HEK293 (cell line): ENCODE measurements around the gene TUG1.

Source experiments
- CTCF ChIA-PET: fragments of 350-600 bp; formaldehyde crosslinking; extraction: SDS; loops from one replicate; lab custom pipeline; 2021; ENCODE audit warnings: antibody characterized with exemption; lab: Yijun Ruan, JAX
- POLR2A ChIA-PET: fragments of 300-600 bp; formaldehyde crosslinking; extraction: SDS; loops from one replicate; lab custom pipeline; 2020; ENCODE audit warnings: antibody characterized with exemption, inconsistent platforms; lab: Yijun Ruan, JAX
- H3K27ac ChIP-seq: fragments of 200-500 bp; sonication (Bioruptor generic); 2 replicates; pipeline ENCODE4 v1.5.1; 2014; ENCODE audit warnings: low read depth, low read length, control low read depth, inconsistent platforms; ENCODE audit errors: extremely low read depth
- H3K36me3 ChIP-seq, 2 experiments: fragments of 200-500 bp in 1 of 2; sonication (Bioruptor generic) in 1 of 2; 1 replicate in 1 of 2; 2 replicates in 1 of 2; pipeline ENCODE4 v1.5.1; 2014 to 2017; ENCODE audit warnings: inconsistent platforms in 2 of 2, low read length in 2 of 2; ENCODE audit not compliant: control insufficient read depth in 2 of 2, insufficient read depth in 1 of 2
- H3K4me1 ChIP-seq: fragments of 200-500 bp; sonication (Bioruptor generic); 2 replicates; pipeline ENCODE4 v1.5.1; 2014; ENCODE audit warnings: mild to moderate bottlenecking, low read length, inconsistent platforms; ENCODE audit not compliant: control insufficient read depth, insufficient read depth
- H3K4me3 ChIP-seq: 2 replicates; pipeline ENCODE4 v1.5.1; 2011; ENCODE audit warnings: low read depth, mild to moderate bottlenecking, control low read depth, low read length, moderate library complexity
- H3K9me3 ChIP-seq: fragments of 200-500 bp; sonication (Bioruptor generic); 2 replicates; pipeline ENCODE4 v1.5.1; 2014; ENCODE audit warnings: low read depth, low read length, inconsistent platforms; ENCODE audit not compliant: control insufficient read depth, insufficient read depth
- SETDB1 ChIP-seq: IDR thresholded peaks from one replicate; pipeline ENCODE4 v1.6.1; 2017; ENCODE audit warnings: mild to moderate bottlenecking, low read length, moderate library complexity, mixed read lengths; ENCODE audit not compliant: insufficient read length
- ZBTB20 ChIP-seq: fragments of 450-650 bp; formaldehyde crosslinking; IDR thresholded peaks from 2 replicates; pipeline ENCODE4 v1.5.1; 2016; ENCODE audit warnings: missing biosample characterization, missing genetic modification characterization
- ZFP37 ChIP-seq: fragments of 450-650 bp; formaldehyde crosslinking; IDR thresholded peaks from 2 replicates; pipeline ENCODE4 v1.5.1; 2016; ENCODE audit warnings: missing biosample characterization, missing genetic modification characterization
- ZIC2 ChIP-seq: fragments of 450-650 bp; formaldehyde crosslinking; IDR thresholded peaks from 2 replicates; pipeline ENCODE4 v1.5.1; 2016; ENCODE audit warnings: missing biosample characterization, missing genetic modification characterization
- ZNF16 ChIP-seq: fragments of 450-650 bp; formaldehyde crosslinking; IDR thresholded peaks from 2 replicates; pipeline ENCODE4 v1.5.1; 2016; ENCODE audit warnings: low read depth, missing biosample characterization, missing genetic modification characterization
- ZNF221 ChIP-seq: fragments of 450-650 bp; formaldehyde crosslinking; IDR thresholded peaks from 2 replicates; pipeline ENCODE4 v1.5.1; 2017; ENCODE audit warnings: missing biosample characterization, missing genetic modification characterization, borderline replicate concordance
- ZNF366 ChIP-seq: fragments of 450-650 bp; formaldehyde crosslinking; conservative IDR thresholded peaks from 2 replicates; pipeline ENCODE4 v1.5.1; 2016; ENCODE audit warnings: missing biosample characterization, missing genetic modification characterization
- ZNF398 ChIP-seq: fragments of 450-650 bp; formaldehyde crosslinking; IDR thresholded peaks from 2 replicates; pipeline ENCODE4 v1.5.1; 2017; ENCODE audit warnings: missing biosample characterization, missing genetic modification characterization
- ZNF416 ChIP-seq: fragments of 450-650 bp; formaldehyde crosslinking; IDR thresholded peaks from 2 replicates; pipeline ENCODE4 v1.5.1; 2016; ENCODE audit warnings: missing biosample characterization, missing genetic modification characterization
- ZNF549 ChIP-seq: fragments of 450-650 bp; IDR thresholded peaks from 2 replicates; pipeline ENCODE4 v1.5.1; 2018; ENCODE audit warnings: missing biosample characterization, missing genetic modification characterization, mild to moderate bottlenecking, inconsistent platforms, moderate library complexity
- ZNF585B ChIP-seq: fragments of 450-650 bp; formaldehyde crosslinking; IDR thresholded peaks from 2 replicates; pipeline ENCODE4 v1.5.1; 2016; ENCODE audit warnings: missing biosample characterization, missing genetic modification characterization
- ZNF777 ChIP-seq: fragments of 450-650 bp; formaldehyde crosslinking; IDR thresholded peaks from 2 replicates; pipeline ENCODE4 v1.5.1; 2017; ENCODE audit warnings: missing biosample characterization, missing genetic modification characterization, borderline replicate concordance
- ZNF843 ChIP-seq: fragments of 450-650 bp; formaldehyde crosslinking; IDR thresholded peaks from 2 replicates; pipeline ENCODE4 v1.5.1; 2016; ENCODE audit warnings: missing biosample characterization, missing genetic modification characterization
- ZSCAN18 ChIP-seq: fragments of 450-650 bp; formaldehyde crosslinking; IDR thresholded peaks from 2 replicates; pipeline ENCODE4 v1.5.1; 2016; ENCODE audit warnings: missing biosample characterization, missing genetic modification characterization
- TF ChIP-seq, protein P1 (sequence below): fragments of 450-650 bp; IDR thresholded peaks from 2 replicates; pipeline ENCODE4 v1.5.1; 2018; ENCODE audit warnings: missing biosample characterization, missing genetic modification characterization
- TF ChIP-seq, protein P2 (sequence below): fragments of 450-650 bp; formaldehyde crosslinking; IDR thresholded peaks from 2 replicates; pipeline ENCODE4 v1.5.1; 2016; ENCODE audit warnings: missing biosample characterization, missing genetic modification characterization
- TF ChIP-seq, protein P3 (sequence below): fragments of 450-650 bp; formaldehyde crosslinking; IDR thresholded peaks from 2 replicates; pipeline ENCODE4 v1.5.1; 2016; ENCODE audit warnings: missing biosample characterization, missing genetic modification characterization
- TF ChIP-seq, protein P4 (sequence below): fragments of 450-650 bp; formaldehyde crosslinking; IDR thresholded peaks from 2 replicates; pipeline ENCODE4 v1.5.1; 2016; ENCODE audit warnings: missing biosample characterization, missing genetic modification characterization

Gene TUG1

GRCh38 chr22:30923168-30923900 is 45.7 kb upstream of the TUG1 start:
- Histone ChIP-seq H3K36me3 (peaks cover 14 to 39% of the 10 kb centered on the region in 2 experiments; a peak in 2 of 3 replicates), H3K9me3 (no peaks in the 10 kb centered on the region), H3K27ac (no peak overlapping the region), H3K4me1 (no peaks in the 10 kb centered on the region), H3K4me3 (no peak overlapping the region)
- ChIA-PET CTCF (interaction anchor here (0.6 to 6.9 kb wide), 4 partner anchors 54 to 168 kb away, joined by 3 to 166 read pairs (median 3); no protein-coding TSS in a partner anchor), POLR2A (no interaction called here)
- TF ChIP-seq ZNF585B (tag by site-specific recombination) (no peak), ZNF16 (tag by site-specific recombination) (no peak), ZNF549 (no peak), ZNF777 (tag by site-specific recombination) (no peak)
- TF ChIP-seq, protein P1, sequence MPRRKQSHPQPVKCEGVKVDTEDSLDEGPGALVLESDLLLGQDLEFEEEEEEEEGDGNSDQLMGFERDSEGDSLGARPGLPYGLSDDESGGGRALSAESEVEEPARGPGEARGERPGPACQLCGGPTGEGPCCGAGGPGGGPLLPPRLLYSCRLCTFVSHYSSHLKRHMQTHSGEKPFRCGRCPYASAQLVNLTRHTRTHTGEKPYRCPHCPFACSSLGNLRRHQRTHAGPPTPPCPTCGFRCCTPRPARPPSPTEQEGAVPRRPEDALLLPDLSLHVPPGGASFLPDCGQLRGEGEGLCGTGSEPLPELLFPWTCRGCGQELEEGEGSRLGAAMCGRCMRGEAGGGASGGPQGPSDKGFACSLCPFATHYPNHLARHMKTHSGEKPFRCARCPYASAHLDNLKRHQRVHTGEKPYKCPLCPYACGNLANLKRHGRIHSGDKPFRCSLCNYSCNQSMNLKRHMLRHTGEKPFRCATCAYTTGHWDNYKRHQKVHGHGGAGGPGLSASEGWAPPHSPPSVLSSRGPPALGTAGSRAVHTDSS = no peak
- TF ChIP-seq, protein P2, sequence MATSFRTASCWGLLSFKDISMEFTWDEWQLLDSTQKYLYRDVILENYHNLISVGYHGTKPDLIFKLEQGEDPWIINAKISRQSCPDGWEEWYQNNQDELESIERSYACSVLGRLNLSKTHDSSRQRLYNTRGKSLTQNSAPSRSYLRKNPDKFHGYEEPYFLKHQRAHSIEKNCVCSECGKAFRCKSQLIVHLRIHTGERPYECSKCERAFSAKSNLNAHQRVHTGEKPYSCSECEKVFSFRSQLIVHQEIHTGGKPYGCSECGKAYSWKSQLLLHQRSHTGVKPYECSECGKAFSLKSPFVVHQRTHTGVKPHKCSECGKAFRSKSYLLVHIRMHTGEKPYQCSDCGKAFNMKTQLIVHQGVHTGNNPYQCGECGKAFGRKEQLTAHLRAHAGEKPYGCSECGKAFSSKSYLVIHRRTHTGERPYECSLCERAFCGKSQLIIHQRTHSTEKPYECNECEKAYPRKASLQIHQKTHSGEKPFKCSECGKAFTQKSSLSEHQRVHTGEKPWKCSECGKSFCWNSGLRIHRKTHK (tag by site-specific recombination) = no peak
- TF ChIP-seq, protein P3, sequence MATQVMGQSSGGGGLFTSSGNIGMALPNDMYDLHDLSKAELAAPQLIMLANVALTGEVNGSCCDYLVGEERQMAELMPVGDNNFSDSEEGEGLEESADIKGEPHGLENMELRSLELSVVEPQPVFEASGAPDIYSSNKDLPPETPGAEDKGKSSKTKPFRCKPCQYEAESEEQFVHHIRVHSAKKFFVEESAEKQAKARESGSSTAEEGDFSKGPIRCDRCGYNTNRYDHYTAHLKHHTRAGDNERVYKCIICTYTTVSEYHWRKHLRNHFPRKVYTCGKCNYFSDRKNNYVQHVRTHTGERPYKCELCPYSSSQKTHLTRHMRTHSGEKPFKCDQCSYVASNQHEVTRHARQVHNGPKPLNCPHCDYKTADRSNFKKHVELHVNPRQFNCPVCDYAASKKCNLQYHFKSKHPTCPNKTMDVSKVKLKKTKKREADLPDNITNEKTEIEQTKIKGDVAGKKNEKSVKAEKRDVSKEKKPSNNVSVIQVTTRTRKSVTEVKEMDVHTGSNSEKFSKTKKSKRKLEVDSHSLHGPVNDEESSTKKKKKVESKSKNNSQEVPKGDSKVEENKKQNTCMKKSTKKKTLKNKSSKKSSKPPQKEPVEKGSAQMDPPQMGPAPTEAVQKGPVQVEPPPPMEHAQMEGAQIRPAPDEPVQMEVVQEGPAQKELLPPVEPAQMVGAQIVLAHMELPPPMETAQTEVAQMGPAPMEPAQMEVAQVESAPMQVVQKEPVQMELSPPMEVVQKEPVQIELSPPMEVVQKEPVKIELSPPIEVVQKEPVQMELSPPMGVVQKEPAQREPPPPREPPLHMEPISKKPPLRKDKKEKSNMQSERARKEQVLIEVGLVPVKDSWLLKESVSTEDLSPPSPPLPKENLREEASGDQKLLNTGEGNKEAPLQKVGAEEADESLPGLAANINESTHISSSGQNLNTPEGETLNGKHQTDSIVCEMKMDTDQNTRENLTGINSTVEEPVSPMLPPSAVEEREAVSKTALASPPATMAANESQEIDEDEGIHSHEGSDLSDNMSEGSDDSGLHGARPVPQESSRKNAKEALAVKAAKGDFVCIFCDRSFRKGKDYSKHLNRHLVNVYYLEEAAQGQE (tag by site-specific recombination) = no peak

GRCh38 chr22:30925667-30926066 is 43.4 kb upstream of the TUG1 start:
- CTCF ChIA-PET = no interaction called here
- Histone ChIP-seq H3K4me3 (no peak overlapping the region), H3K4me1 (no peaks in the 10 kb centered on the region), H3K36me3 (peaks cover 28 to 61% of the 10 kb centered on the region in 2 experiments; a peak in 2 of 3 replicates), H3K27ac (no peak overlapping the region), H3K9me3 (no peaks in the 10 kb centered on the region)
- POLR2A ChIA-PET = no interaction called here
- no peak for TF ChIP-seq ZFP37
- TF ChIP-seq ZIC2 (tag by site-specific recombination) = peak; percentile 50
- TF ChIP-seq ZBTB20 = no peak

GRCh38 chr22:30926706-30927105 is 42.4 kb upstream of the TUG1 start:
- no peaks in the 10 kb centered on the region for H3K9me3 ChIP-seq
- CTCF ChIA-PET = interaction anchor here (0.6 kb wide), 2 partner anchors 19 to 162 kb away, joined by 6 read pairs; no protein-coding TSS in a partner anchor
- no peak overlapping the region for H3K27ac ChIP-seq
- H3K36me3 ChIP-seq = peaks cover 36 to 71% of the 10 kb centered on the region in 2 experiments; a peak in 2 of 3 replicates
- POLR2A ChIA-PET = no interaction called here
- no peak overlapping the region for H3K4me3 ChIP-seq
- H3K4me1 ChIP-seq = no peaks in the 10 kb centered on the region
- TF ChIP-seq ZNF366 (no peak), ZNF416 (no peak), SETDB1 (no peak), ZSCAN18 (tag by site-specific recombination) (no peak), ZNF843 (tag by site-specific recombination) (no peak), ZNF221 (tag by site-specific recombination) (no peak), ZNF398 (no peak)
- TF ChIP-seq, protein P4, sequence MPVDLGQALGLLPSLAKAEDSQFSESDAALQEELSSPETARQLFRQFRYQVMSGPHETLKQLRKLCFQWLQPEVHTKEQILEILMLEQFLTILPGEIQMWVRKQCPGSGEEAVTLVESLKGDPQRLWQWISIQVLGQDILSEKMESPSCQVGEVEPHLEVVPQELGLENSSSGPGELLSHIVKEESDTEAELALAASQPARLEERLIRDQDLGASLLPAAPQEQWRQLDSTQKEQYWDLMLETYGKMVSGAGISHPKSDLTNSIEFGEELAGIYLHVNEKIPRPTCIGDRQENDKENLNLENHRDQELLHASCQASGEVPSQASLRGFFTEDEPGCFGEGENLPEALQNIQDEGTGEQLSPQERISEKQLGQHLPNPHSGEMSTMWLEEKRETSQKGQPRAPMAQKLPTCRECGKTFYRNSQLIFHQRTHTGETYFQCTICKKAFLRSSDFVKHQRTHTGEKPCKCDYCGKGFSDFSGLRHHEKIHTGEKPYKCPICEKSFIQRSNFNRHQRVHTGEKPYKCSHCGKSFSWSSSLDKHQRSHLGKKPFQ (tag by site-specific recombination) = no peak
